Right forelimb (tissue), 1 donor: ENCODE results near the gene TTC28.

Experiments used
- DNase-seq: peaks from one replicate; pipeline ENCODE4 v3.0.0-alpha.2; 2018

Gene TTC28

DNA sequence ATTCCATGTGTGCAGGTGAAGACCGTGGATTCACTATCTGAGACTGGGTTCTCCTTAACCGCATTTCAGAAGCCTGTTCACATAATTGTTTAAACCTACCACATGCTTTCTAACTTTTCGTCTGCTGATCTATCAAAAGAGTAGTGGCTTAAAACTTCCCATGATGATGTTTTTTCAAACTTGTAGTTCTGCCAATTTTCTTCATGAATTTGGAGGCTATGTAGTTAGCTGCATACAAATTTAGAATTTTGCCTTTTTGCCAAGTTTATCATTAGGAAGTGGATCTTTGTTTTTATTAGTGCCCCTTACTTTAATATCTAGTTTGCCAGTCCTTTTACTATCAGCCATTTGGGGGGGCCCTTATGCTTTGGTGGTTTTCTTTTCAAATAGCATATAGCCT lies 703.1 kb downstream of the TTC28 start:
- DNase-seq, result no peak

- DNase-seq, result no peak
Measured at GRCh38 chr22:27975381-27976013, 704.1 kb downstream of the TTC28 start.

DNA sequence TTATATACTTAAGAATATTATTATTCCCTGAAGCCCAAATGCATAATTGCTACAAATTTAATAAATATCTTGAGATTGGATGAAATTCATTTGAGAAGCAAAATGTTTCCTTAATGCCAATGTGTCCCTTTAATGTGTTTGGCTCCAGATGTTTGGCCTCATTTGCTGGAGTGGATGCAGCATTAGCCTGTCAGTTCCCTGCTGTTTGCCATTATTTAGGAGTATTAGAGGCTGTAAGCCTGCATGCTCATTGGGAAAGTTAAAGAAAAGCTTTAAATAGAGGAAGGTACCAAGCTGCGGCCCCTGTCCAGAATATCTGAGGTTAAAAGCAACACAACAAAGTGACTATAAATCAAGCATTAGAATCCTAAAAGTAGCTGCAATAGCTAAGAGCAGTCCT lies 705.8 kb downstream of the TTC28 start:
- DNase-seq, result no peak

DNA sequence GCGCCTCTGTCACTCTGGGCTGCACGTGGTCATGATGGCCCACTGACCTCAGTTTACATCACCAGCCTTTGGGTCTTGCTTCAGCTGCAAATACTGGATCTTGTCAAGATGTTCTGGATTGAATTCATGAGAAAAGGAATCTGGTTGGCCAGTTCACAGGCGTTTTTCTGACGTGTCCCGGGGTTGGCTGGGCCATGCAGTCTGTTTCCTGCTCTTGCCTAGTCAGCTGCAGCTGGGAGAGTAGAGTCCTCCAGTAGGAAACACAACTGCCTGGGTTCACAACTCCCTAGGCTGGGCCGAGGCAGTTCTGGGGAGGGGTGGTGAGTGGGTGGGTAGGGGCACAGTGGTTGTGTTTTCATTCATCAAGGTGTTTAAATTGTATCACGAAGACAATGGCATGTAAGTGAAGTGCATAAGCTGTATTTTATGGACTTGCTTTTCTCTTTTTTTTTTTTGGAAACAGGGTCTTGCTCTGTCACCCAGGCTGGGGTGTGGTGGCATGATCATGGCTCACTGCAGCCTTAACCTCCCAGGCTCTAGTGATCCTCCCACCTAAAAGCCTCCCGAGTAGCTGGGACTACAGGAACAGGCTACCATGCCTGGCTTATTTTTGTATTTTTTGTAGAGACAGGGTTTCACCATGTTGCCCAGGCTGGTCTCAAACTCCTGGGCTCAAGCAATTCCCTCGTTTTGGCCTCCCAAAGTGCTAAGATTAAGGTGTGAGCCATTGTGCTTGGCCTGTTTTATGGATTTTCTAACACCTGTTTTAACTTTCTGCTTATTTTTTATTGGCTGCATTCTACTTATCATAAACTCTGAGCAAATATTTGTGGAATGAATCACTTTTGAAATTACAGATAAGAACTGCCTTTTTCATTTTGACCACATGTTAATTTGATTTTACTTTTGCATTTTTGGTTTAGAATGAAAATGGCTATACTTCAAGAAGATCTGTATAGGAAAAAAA lies 706.6 kb downstream of the TTC28 start:
- no peak for DNase-seq

DNA sequence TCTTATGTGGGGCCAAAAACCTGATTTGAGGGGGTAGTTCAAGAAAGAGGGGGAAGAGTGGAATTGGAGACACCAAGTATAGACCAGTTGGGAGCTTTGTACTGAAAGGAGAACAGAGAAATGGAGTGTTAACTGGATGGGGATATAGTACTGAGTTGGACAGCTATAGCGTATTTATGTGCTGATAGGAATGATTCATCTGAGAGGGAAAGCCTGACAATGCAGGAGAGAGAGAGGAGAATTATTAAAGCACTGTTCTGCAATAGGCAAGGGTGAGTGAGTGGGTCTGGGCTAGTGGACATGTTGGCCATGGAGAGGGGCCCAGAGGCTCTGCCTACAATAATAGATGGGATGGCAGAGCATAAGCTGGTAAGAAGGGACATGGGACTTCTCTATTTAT lies 707.7 kb downstream of the TTC28 start:
- no peak for DNase-seq

DNA sequence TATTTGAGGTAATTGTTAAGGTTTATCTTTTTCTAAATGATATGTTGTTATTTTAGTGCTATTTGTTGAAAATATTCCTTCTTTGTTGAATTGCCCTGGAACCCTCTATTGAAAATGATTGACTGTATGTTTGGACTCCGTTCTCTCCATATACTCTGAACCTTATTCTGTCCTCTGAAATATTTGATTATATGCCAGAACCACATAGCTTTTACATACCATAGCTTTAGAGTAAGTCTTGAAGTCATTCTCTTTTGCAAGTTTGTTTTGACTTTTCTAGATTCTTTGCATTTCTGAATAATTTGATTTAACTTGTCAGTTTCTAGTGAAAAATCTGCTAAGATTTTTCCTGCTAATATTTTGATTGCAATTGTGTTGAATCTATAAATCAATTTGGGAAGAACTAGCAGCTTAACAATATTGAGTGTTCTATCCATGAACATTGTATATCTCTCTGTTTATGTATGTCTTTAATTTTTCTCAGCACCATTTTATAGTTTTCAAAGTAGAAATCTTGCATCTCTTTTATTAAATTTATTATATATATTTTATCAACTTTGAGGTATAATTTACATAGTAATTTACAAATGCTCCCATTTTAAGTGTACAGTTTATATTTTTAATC lies 708.9 kb downstream of the TTC28 start:
- DNase-seq, result no peak

- no peak for DNase-seq
Measured at GRCh38 chr22:27966168-27967064, 713.2 kb downstream of the TTC28 start.

GRCh38 chr22:27962268-27963044 lies 717.2 kb downstream of the TTC28 start:
- DNase-seq, result no peak

GRCh38 chr22:27961680-27962079 lies 718.0 kb downstream of the TTC28 start:
- DNase-seq, result no peak

DNA sequence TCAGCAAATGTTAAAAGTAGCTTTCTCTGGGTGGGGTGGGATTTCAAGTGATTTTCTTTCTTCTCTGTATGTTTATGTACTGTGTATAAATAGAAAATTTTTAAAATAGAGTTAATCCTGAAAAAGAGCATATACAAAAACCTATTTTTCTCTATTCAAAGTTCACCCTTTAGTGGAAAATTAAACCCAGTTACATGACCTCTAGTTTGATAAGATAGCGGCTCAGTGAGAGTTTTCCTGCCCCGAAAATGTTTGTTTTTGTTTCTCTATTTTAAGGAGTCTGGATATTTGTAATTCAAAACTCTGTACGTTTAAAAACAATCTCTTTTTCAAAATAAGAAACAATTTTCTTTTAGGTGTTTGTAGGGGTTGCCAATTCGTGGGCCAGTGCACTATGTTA lies 718.5 kb downstream of the TTC28 start:
- DNase-seq, result no peak

- no peak for DNase-seq
Measured at GRCh38 chr22:27959335-27960090, 720.1 kb downstream of the TTC28 start.

- DNase-seq, result no peak
Measured at GRCh38 chr22:27952779-27953178, 726.9 kb downstream of the TTC28 start.

GRCh38 chr22:27952091-27952490 lies 727.5 kb downstream of the TTC28 start:
- no peak for DNase-seq

- DNase-seq, result no peak
Measured at GRCh38 chr22:27949421-27949820, 730.2 kb downstream of the TTC28 start.

DNA sequence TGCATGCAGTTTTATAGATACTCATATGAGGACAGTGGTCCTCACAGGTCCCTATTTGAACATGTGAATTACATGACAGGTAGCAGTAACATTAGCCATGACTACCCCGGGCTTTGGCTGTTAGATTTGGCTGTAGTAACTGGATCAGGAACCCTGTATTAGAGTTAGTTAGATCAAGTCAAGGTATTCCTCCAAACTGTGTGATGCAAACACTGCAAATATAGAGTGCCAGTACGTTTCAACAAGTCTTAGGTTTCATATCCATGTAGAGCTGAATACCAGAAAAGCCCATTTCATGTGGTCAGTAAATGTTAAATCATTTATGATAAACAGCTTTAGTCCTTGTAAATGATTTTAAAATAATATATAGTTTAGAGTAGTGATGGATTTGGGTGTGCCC lies 731.1 kb downstream of the TTC28 start:
- no peak for DNase-seq

DNA sequence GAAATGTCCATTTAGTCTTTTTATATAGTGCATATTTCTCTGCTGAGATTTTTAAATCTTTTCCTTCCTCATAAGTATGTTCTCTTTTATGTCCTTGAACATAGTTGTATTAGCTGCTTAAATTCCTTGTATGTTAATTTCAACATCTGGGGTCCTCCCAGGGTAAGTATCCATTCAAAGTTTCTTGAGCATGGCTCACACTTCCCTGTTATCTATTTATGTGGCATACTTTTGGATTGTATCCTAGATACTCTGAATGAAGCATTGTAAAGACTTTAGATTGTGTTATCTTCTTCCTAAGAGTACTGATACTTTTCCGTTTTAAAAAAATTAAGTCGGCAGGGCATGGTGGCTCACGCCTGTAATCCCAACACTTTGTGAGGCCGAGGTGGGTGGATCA lies 732.2 kb downstream of the TTC28 start:
- DNase-seq, result no peak

DNA sequence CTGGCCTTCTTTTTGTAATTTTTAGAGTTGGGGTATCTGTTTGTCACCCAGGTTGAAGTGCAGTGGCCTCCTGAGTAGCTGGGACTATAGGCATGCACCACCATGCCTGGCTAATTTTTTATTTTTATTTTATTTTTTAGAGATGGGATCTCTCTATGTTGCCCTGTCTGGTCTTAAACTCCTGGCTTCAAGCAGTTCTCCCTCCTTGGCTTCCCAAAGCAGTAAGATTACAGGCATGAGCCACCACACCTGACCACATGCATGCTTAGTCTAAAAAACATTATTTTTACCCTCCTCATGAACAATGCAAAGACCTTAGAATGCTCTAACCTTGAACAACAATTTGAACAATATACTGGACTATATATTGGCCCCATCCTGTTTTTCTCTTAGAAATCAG lies 738.5 kb downstream of the TTC28 start:
- no peak for DNase-seq

DNA sequence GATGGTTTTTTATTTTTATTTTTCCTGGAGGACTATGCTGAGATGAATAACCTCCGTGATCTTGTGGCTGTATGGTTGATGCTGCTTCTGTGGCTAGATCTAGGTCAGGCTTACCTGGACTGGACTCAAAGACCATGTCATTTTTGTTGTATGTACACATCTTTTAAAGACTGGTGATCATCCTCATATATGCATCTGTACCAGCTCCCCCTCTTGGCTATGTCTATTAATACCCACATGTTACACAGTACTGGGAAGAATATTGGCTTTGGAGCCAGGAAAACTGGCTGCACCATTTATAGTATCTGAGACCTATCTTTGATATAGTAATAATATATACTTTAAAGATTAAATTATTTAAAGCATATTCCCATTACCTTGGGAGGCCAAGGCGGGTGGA lies 742.2 kb downstream of the TTC28 start:
- DNase-seq, result no peak

GRCh38 chr22:27935897-27936296 lies 743.7 kb downstream of the TTC28 start:
- DNase-seq, result no peak

GRCh38 chr22:27934069-27934468 lies 745.6 kb downstream of the TTC28 start:
- no peak for DNase-seq
